NCI-H187 treated with DMSO at 0.1 percent for 48 hours (cell line): Measurements from ENCODE around the gene ENG.

Source experiments
- DNase-seq: peaks from one replicate; lab custom pipeline; 2025; lab: John Stamatoyannopoulos, UW

ENG gene

DNA sequence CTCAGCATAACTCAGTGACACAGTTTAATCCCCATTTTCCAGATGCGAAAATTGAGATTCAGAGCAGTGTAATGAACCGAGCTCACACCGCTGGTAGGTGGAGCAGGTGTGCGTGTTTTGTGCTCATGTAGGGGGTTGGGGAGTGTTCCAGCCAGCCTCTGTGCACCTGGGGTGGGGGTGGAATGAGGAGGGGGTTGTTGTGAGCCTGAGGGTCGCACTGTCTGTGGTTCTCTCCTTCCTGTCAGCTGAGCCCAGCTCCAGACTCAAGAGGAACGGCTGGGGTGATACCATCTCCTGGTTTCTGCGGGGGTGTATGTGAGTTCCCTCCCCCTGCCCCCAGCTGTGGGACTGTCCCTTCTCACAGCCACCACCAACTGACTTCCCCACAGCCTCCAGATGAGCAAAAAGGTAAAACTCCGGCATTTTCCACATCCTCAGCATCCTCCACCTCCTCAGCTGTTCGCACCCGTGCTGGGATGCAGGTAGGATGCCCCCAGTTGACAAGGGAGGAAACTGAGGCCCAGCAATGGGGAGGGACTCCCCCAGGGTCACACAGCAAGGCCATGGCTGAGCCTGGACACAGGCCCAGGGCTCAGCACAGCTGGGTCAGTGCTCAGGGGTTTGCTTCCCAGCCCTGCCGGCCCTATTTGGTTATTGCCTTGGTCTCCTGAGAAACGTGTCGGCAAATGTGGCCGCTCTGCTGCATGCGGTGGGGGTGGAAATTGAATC lies 78.1 kb downstream of the ENG start:
- DNase-seq = no peak

DNA sequence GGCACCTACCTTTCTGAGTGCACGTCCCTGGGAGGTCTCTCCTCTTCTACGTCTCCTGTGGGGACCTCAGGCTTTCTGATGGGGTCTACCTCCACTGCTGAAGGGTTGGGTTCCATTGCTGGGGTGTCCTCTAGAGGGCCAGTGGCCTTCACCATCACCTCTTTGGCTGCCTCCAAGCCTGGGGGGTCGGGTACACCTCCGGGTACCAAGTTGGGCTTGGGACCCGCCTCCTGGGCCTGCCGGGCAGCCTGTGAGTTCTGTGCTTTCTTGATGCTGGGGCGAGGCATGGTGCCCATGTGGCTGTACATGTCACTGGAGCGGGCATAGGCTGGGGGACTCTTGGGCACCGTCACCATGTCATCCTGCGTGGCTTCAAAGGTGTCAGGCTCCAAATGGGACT lies 80.5 kb downstream of the ENG start:
- DNase-seq = no peak

DNA sequence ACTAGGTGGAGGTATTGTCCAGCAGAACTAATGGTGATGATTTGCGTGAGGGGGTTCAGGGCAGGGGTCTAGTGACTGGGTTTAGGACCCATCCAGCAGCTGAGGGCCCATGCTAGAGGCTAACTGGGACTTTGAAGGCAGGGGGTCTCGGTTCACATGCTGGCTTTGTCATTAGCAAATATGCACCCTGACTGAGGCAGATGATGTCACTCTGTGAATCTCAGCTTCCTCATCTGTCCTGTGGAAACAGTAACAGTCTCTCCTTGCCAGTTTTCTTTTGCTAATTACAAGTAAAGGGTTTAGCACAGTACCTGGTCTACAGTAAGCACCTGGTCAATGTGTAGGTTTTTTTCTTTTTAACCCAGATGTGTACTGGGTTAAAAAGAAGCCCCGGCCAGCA lies 81.2 kb downstream of the ENG start:
- DNase-seq = no peak

DNA sequence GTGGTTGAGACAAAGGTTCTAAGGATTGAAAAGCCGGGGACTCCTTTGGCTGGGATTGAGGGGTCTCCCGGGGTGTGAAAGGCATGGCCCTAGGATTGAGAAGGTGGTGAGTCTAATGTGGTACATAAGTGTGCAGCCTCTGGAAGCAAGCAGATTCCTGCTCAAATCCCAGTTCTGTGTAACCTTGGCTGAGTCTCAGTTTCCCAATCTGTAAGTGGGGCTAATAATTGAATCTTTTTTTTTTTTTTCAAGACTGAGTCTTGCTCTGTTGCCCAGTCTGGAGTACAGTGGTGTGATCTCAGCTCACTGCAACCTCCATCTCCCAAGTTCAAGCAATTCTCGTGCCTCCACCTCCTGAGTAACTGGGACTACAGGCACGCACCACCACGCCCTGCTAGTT lies 81.9 kb downstream of the ENG start:
- no peak for DNase-seq

DNA sequence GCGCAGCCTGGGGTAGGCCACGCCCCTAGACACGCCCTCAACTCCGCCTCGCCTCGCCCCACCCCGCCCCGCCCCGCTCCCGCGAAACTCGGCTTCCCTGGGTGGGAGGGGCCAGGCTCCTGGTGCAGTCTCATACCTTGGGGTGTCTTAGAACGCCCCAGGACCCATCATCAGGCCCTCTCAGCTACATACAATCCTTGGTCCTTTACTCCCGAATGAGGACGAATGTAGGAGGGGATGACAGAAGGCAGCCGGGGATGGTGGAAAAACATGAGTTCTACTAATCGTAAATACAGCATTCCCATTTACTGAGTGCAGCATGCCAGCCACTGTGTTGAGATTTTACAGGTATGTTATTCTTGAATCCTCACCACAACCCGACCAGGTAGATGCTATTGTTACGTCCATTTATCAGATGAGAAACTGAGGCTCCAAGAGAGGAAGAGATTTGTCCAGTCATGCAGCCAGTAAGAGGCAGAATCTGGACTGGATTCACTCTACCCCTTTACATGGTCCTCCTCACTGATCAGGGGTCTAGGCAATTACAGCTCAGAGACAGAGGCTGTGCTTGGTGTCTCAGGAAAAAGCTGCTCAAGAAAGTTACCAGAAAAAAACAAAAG lies 82.8 kb downstream of the ENG start:
- no peak for DNase-seq

DNA sequence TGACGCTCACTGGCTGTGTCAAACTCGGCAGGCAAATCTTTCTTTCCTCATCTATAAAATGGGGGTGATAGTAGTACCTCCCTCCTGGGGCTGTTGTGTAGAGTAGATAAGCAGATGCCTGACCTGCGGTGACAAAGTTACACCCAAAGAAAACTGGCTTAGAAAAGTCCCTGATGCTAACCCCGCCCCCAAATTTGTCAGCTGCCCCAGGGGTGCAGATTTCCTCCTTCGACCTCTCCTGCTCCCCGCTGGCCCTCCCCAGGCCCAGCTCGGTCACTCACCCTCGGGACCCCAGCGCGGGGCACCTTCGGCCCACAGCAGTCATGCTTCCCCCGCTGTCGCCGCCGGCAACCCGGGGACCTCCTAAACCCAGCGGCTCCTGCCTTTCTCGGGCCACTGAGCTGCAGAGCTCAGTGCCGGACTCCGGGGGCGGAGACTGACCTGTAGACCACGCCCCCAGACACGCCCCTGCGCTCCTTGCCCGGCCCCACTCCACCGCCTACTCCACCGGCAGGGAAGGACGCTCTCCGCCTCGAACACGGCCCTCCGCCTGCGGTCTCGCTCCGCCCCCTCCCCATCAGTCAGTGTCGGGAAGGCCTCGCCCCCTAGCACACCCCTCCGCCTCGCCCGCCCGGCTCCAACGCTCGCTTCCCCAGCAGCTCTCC lies 83.4 kb downstream of the ENG start:
- peak; percentile 57 for DNase-seq

DNA sequence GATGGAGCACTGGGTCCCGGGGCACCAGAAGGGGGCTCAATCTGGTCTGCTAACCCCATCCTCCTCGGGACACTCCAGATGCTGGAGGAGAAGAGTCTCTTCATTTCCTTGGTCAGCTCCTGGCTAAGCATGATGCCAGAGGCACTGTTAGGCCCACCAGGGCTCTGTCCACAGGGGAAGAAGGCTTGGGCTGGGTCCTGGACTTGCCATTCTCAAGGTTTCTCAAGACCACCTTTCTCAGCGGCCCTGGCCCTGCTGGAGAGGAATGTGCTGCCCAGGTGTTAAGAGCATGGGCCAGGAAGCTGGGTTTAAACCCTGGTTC lies 83.9 kb downstream of the ENG start:
- DNase-seq = no peak

DNA sequence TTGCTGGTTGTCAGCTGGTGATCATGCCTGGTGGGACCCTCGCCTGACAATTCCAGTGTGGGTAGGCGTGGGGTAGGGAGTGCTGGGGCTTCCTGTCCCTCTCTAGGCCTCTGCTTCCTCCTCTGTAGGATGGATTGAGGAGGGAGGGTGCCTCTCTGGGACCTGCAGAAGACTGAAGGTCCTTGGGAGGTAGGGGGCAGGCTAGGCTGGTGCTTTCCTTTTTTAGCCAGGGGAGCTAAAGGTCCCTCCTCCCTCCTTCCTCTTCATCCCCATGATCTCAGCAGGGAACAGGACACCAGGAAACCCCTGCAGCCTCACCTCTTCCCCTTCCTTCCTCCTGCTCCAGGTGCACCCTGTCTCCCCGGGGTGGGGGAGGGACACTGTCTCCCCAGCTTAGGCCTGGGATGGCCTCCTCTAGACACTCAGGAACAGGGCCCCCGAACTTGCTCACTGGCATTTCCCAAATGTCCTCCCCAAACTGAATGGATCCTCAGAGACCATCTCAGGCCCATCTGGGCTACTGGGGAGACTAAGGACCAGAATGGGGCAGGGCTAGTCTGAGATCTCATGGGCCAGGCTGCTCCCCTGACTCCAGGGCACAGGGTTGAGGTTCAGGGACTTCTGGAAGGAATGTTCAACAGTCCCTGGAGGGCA lies 84.4 kb downstream of the ENG start:
- no peak for DNase-seq

DNA sequence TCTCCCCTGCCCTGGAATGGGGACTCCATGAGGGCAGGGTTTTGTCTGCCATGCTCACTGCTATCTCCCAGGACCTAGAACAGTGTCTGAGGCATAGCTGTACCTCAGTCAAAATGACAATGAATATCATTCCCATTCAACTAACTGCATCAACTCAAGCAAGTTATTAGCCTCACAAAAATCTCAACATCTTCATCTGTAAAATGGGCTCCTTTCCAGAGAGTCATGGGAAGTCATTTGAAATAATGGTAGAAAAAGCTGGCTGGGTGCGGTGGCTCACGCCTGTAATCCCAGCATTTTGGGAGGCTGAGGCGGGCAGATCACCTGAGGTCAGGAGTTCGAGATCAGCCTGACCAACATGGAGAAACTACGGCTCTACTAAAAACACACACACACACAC lies 85.4 kb downstream of the ENG start:
- no peak for DNase-seq

DNA sequence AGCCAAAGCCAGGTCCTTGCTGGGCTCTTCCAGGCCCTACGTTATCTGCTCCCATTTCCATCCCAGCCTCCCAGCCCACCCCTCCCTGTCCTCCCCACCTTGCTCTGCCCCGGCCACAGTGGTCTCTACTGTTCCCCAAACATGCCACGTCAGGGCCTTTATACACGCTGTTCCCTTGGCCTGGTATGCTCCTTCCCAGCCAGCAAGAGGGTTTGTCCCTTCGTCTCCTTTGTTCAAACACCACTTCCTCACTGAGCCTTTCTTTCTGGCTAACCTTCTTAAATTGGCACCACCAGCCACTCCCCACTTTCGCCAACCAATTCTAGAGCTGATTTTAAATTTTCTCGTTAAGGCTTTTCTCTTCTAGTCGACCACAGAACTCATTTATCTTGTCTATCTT lies 85.8 kb downstream of the ENG start:
- DNase-seq = no peak

DNA sequence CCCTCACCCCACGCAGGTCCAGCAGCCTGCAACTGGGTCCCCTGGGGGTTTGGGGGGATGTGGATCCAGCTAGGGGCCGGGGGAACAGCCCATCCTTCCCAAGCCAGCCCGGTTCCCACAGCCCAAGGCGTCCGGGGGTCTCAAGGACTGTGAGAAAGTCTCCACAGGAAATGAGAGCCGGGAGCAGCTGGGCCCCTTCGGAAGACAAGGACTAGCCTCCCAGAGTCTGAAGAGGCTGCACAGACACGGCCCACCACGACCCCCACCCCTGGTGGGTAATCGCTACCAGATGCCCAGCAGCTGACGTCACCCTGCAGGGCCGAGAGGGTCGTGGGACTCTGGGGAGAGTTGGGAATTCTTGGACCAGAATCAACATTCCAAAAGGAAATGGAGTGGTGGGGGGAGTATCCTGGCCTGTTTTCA lies 86.5 kb downstream of the ENG start:
- no peak for DNase-seq

DNA sequence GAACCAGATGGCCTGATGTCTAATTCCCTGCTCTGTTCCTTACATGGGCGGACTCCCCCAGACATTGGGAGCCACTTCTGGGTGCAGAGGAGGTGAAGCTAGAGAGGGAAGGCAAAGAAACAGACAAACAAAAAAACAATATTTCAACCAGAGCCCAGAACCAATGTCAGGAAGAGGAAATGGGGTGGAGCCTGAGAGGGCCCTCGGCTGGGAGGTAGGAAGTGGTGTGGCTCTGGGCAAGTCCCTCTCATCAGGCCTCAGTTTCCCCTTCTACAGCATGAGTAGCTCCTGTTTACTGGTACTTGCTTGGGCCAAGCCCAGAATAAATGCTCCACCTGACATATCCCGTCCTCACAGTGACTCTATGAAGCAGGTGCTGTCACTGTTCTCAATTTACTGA lies 87.0 kb downstream of the ENG start:
- DNase-seq = no peak

DNA sequence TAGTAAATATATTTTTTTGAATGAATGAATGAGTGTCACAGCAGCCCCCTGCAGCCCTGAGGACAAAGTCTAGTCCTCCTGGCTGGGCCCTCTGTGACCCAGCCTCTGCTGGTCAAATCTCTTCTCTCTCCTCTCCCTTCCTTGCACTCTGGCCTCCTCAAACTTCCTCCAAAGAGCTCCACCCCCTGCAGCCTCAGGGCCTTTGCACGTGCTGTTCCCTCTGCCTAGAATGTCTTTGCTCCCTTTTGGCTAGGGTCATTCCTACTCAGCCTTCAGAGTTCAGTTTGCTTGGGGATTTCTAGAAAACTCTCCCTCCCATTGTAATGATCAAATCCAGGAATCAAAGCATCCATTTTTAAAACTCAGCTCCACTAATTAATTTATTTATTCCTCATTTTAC lies 89.0 kb downstream of the ENG start:
- no peak for DNase-seq
